HepG2 (cell line): ENCODE results near the gene OSBPL10. TPM values are rescaled to one million over a fixed set of nuclear protein-coding genes. Genes with fewer than 3 reads are reported as not detected.
A peak's percentile ranks its signal among the peaks of the same experiment; 100 is the strongest.

Source experiments
- ATAC-seq: fragments of 200-7000 bp; cut with Tn5 transposase; 3 replicates; pipeline ENCODE4 v1.9.1; 2020; ENCODE audit warnings: mild to moderate bottlenecking, moderate library complexity
- BruUV-seq: library from RNA; stranded (reverse); fragments of 400-500 nt; replicated peaks from 2 replicates; lab custom pipeline; 2021; lab: Mats Ljungman, UMichigan
- CTCF ChIA-PET: fragments of 300-600 bp; formaldehyde crosslinking; extraction: SDS; loops from one replicate; lab custom pipeline; 2021; ENCODE audit warnings: low total read pairs, inconsistent platforms, low intra/inter-chr PET ratio; lab: Yijun Ruan, JAX
- POLR2A ChIA-PET: fragments of 350-600 bp; sonication (Branson Sonifier 250); formaldehyde crosslinking; loops from one replicate; lab custom pipeline; 2020; ENCODE audit warnings: antibody characterized with exemption, inconsistent platforms; lab: Yijun Ruan, JAX
- DNase-seq: peaks from one replicate; pipeline ENCODE4 v3.0.0-alpha.2; 2015; ENCODE audit warnings: low spot score
- FAIRE-seq: peaks from 3 replicates; lab custom pipeline; 2011; peaks lifted over from hg19 to GRCh38; lab: Jason Lieb, UNC
- H2AFZ ChIP-seq: one replicate; pipeline ENCODE4 v1.6.1; 2011; ENCODE audit warnings: low read length, inconsistent platforms
- H3K27ac ChIP-seq: fragments of 300-600 bp; 3 replicates; pipeline ENCODE4 v1.8.0; 2011; ENCODE audit warnings: mixed run types, mild to moderate bottlenecking, mixed read lengths, low read length, inconsistent platforms; ENCODE audit not compliant: insufficient read depth; ENCODE audit errors: extremely low read length
- H3K27me3 ChIP-seq, 2 experiments: fragments of 200-600 bp in 1 of 2; 2 replicates in 1 of 2; 3 replicates in 1 of 2; pipeline versions ENCODE4 v1.6.0 to v1.8.0; 2011; ENCODE audit warnings: low read length in 2 of 2, mild to moderate bottlenecking in 2 of 2, moderate library complexity in 2 of 2, inconsistent platforms in 1 of 2; ENCODE audit not compliant: insufficient read depth in 2 of 2, control insufficient read depth in 1 of 2
- H3K36me3 ChIP-seq, 2 experiments: fragments of 200-600 bp in 1 of 2; replicated peaks in 1 of 2; 2 replicates in 1 of 2; 3 replicates in 1 of 2; pipeline versions ENCODE4 v1.5.1 to v1.8.0; 2011; ENCODE audit warnings: low read length in 2 of 2, inconsistent platforms in 1 of 2; ENCODE audit not compliant: insufficient read depth in 2 of 2, control insufficient read depth in 1 of 2
- H3K4me1 ChIP-seq: 2 replicates; pipeline ENCODE4 v1.5.1; 2012; ENCODE audit warnings: low read length, inconsistent platforms; ENCODE audit not compliant: insufficient read depth
- H3K4me2 ChIP-seq: 2 replicates; pipeline ENCODE4 v1.6.0; 2011; ENCODE audit warnings: low read depth, low read length, inconsistent platforms
- H3K4me3 ChIP-seq, 3 experiments: fragments of 200-600 bp in 1 of 3; sonication (generic), shearing (Covaris generic) in 1 of 3; replicated peaks in 1 of 3; 2 replicates each; pipeline ENCODE4 v1.5.1; 2011 to 2016; ENCODE audit warnings: low read length in 3 of 3, inconsistent platforms in 2 of 3, low read depth in 2 of 3, mild to moderate bottlenecking in 2 of 3, control low read depth in 1 of 3, mixed read lengths in 1 of 3; ENCODE audit not compliant: insufficient read depth in 1 of 3
- H3K79me2 ChIP-seq: one replicate; pipeline ENCODE4 v1.6.1; 2011; ENCODE audit warnings: low read length, inconsistent platforms; ENCODE audit not compliant: insufficient read depth
- H3K9ac ChIP-seq: 2 replicates; pipeline ENCODE4 v1.6.0; 2011; ENCODE audit warnings: mild to moderate bottlenecking, low read depth, low read length, inconsistent platforms; ENCODE audit not compliant: insufficient read depth
- H3K9me3 ChIP-seq: 2 replicates; pipeline ENCODE4 v1.5.1; 2012; ENCODE audit warnings: mild to moderate bottlenecking, low read length
- H4K20me1 ChIP-seq: 2 replicates; pipeline ENCODE4 v1.6.0; 2011; ENCODE audit warnings: inconsistent platforms, mild to moderate bottlenecking, low read length, moderate library complexity; ENCODE audit not compliant: insufficient read depth
- CREBL2 ChIP-seq: sonication (generic); formaldehyde crosslinking; IDR thresholded peaks from 2 replicates; pipeline ENCODE4 v1.8.1; 2023; ENCODE audit warnings: missing genetic modification reagents, mild to moderate bottlenecking, borderline replicate concordance
- GRHL1 ChIP-seq: sonication (generic); formaldehyde crosslinking; conservative IDR thresholded peaks from 2 replicates; pipeline ENCODE4 v1.8.0; 2022; ENCODE audit warnings: missing genetic modification reagents
- GTF3A ChIP-seq: sonication (generic); formaldehyde crosslinking; conservative IDR thresholded peaks from 2 replicates; pipeline ENCODE4 v1.4.0; 2020; ENCODE audit warnings: mild to moderate bottlenecking, missing genetic modification reagents
- IKZF5 ChIP-seq: IDR thresholded peaks from 2 replicates; pipeline ENCODE4 v1.6.1; 2018; ENCODE audit warnings: missing genetic modification reagents, mild to moderate bottlenecking, missing compliant biosample characterization
- NR2C2 ChIP-seq: sonication (generic); formaldehyde crosslinking; IDR thresholded peaks from 2 replicates; pipeline ENCODE4 v1.4.0; 2020; ENCODE audit warnings: missing genetic modification reagents, mild to moderate bottlenecking, moderate library complexity, borderline replicate concordance
- NRL ChIP-seq: sonication (generic); formaldehyde crosslinking; IDR thresholded peaks from 2 replicates; pipeline ENCODE4 v1.5.0; 2020; ENCODE audit warnings: missing genetic modification reagents, mild to moderate bottlenecking, moderate library complexity, borderline replicate concordance
- PHF21A ChIP-seq: sonication (generic); formaldehyde crosslinking; IDR thresholded peaks from 2 replicates; pipeline ENCODE4 v1.5.0; 2020; ENCODE audit warnings: mild to moderate bottlenecking, missing genetic modification reagents
- PRMT3 ChIP-seq: sonication (generic); formaldehyde crosslinking; IDR thresholded peaks from 2 replicates; pipeline ENCODE4 v1.8.1; 2022; ENCODE audit warnings: low read depth, mild to moderate bottlenecking, moderate library complexity, missing genetic modification reagents, borderline replicate concordance
- TBX2 ChIP-seq: sonication (generic); formaldehyde crosslinking; IDR thresholded peaks from 2 replicates; pipeline ENCODE4 v1.5.0; 2020; ENCODE audit warnings: missing genetic modification reagents, mild to moderate bottlenecking, borderline replicate concordance
- THYN1 ChIP-seq: sonication (generic); formaldehyde crosslinking; IDR thresholded peaks from 2 replicates; pipeline ENCODE4 v1.8.1; 2023; ENCODE audit warnings: low read depth, mild to moderate bottlenecking, moderate library complexity, missing genetic modification reagents, borderline replicate concordance
- ZC3H13 ChIP-seq: sonication (generic); formaldehyde crosslinking; IDR thresholded peaks from 2 replicates; pipeline ENCODE4 v1.8.1; 2023; ENCODE audit warnings: mild to moderate bottlenecking, missing genetic modification reagents, moderate library complexity
- ZNF234 ChIP-seq: sonication (generic); formaldehyde crosslinking; conservative IDR thresholded peaks from 2 replicates; pipeline ENCODE4 v1.5.1; 2020; ENCODE audit warnings: mild to moderate bottlenecking, missing genetic modification reagents
- ZNF512B ChIP-seq: sonication (generic); formaldehyde crosslinking; IDR thresholded peaks from 2 replicates; pipeline ENCODE4 v1.5.1; 2020; ENCODE audit warnings: missing genetic modification reagents, mild to moderate bottlenecking, borderline replicate concordance
- ZNF788 ChIP-seq: sonication (generic); formaldehyde crosslinking; IDR thresholded peaks from 2 replicates; pipeline ENCODE4 v1.5.0; 2020; ENCODE audit warnings: mild to moderate bottlenecking, missing genetic modification reagents, borderline replicate concordance
- WGBS: methylation state at CpG from one replicate; pipeline ENCODE4 v1.1.6; 2017; ENCODE audit warnings: low lambda C conversion rate; 5-methylcytosine and 5-hydroxymethylcytosine counted together
- in situ Hi-C: cut with HindIII; loops from 2 replicates; pipeline ENCODE4 v1.10.0; 2017; ENCODE audit warnings: low pct_unique_long_range_greater_than_20kb; ENCODE audit not compliant: extremely low pct_ligation_motif_present
- intact Hi-C: fragments of 100-400 bp; cut with micrococcal nuclease; formaldehyde crosslinking; loops from one replicate; pipeline ENCODE4 v1.10.0; 2022; ENCODE audit not compliant: unreplicated experiment
- polyA plus RNA-seq, 8 experiments: library from polyadenylated mRNA; depleted of rRNA in 3 of 8; stranded (reverse) in 7 of 8; unstranded in 1 of 8; fragments of >200 nt; fragmentation: Illumina TruSeq in 4 of 8; extraction: Trizol in 4 of 8; gene quantifications; 2 replicates each; pipeline versions ENCODE4 v1.2.1 to v1.2.3, GENCODE V29; 2011 to 2016; ENCODE audit warnings: low read depth in 4 of 8, missing spikeins in 1 of 8, mixed read lengths in 1 of 8; ENCODE audit not compliant: insufficient read depth in 1 of 8
- total RNA-seq, 5 experiments: library from RNA; depleted of rRNA; stranded (reverse); fragments of >200 nt; fragmentation: Illumina TruSeq; extraction: Trizol; gene quantifications; 2 replicates each; pipeline ENCODE4 v1.2.3, GENCODE V29; 2016; ENCODE audit warnings: low read depth in 1 of 5

Gene OSBPL10
- total and polyA plus RNA-seq, 2 of the 13 experiments (the other 11 are each of a cell fraction or from before 2014, with no cell fraction given) = 10.3 to 28.6 TPM

GRCh38 chr3:31978553-31978952, 2.5 kb downstream of the OSBPL10 start:
- DNase-seq (no peak), ATAC-seq (no peak), FAIRE-seq (no peak)
- H3K27ac ChIP-seq = no peak overlapping the region
- peaks cover 75% of the 10 kb centered on the region for H3K4me1 ChIP-seq
- BruUV-seq = no TSS peak
- H4K20me1 ChIP-seq = no peaks in the 10 kb centered on the region
- H3K27me3 ChIP-seq = no peaks in the 10 kb centered on the region; a peak in 1 of 5 replicates
- intact Hi-C loops (no loop called here), in situ Hi-C loops (no loop called here)
- H3K9ac ChIP-seq = no peak overlapping the region
- H3K4me3 ChIP-seq = peak overlapping the region in 1 of 3 experiments; percentile 0; a peak in 1 of 6 replicates
- H3K79me2 ChIP-seq = peaks cover 63% of the 10 kb centered on the region
- H3K36me3 ChIP-seq = 0 out of 5 replicates have a peak, but pooled peaks cover 0 to 2% of the 10 kb centered on the region in 2 experiments
- peak overlapping the region; percentile 83 for H3K4me2 ChIP-seq
- POLR2A ChIA-PET = no interaction called here
- H3K9me3 ChIP-seq = no peaks in the 10 kb centered on the region
- no peak overlapping the region for H2AFZ ChIP-seq
- WGBS = 73% methylated on average over 4 of the region's 4 CpGs
- CTCF ChIA-PET = no interaction called here
- no peak for TF ChIP-seq GTF3A
- TF ChIP-seq IKZF5 = no peak
- no peak for TF ChIP-seq NR2C2 (CRISPR knock-in tag)
- TF ChIP-seq ZNF512B (CRISPR knock-in tag) = no peak
- TF ChIP-seq ZC3H13 = no peak
- no peak for TF ChIP-seq CREBL2 (CRISPR knock-in tag)
- no peak for TF ChIP-seq ZNF788 (CRISPR knock-in tag)
- no peak for TF ChIP-seq PRMT3
- TF ChIP-seq ZNF234 = no peak
- no peak for TF ChIP-seq TBX2
- no peak for TF ChIP-seq NRL (CRISPR knock-in tag)
- TF ChIP-seq GRHL1 (CRISPR knock-in tag) = no peak
- no peak for TF ChIP-seq THYN1 (CRISPR knock-in tag)
- no peak for TF ChIP-seq PHF21A (CRISPR knock-in tag)
